ENCODE results near the gene NMRK1.

Gene NMRK1

DNA sequence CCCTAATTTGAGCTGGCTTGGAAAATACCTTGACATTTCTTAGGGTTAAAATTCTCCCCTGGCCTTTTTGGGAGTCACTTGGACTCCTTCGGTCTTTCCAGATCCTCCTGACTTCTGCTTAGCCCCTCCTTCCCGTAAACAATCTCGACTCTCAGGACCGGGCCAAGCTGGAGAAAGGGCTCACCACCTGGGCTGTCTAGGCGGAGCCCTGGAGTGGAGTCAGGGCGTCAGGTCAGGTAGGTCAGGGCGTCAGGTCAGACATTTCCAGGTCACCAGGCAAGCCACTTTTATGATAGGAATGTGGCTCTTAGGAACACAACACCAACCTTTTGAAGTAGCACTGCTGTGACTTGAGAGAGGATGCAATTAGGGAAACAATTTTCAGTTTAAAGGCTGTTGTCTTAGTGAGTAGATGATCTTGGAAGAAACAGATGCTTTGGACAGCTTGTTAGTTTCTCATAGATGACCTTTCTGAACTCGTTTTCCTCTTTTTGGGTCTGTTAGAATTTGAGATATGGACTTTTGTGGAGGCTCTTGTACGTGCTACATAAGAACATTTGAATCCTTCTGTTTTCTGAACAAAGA, 13.1 kb upstream of the NMRK1 start:
- no peak for DNase-seq

DNA sequence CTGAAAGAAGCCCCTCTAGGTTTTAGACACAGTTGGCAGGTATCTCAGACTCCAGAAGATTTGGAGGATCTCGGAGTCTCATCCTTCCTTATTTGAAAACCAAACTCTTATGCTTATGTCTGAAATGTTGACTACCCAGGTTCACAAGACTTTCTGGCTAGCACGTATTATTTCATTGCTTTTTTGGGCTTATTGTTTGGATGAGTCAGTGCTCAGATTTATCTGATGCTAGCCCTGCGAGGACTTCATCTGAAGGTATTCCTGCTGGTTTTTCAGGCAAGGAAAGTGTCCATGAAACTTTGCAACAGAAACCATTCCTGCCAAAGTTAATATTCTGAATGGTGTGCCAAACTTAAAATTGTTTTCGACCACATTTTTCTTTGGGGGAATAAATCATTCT, 8.8 kb upstream of the NMRK1 start:
- no peak for DNase-seq

DNA sequence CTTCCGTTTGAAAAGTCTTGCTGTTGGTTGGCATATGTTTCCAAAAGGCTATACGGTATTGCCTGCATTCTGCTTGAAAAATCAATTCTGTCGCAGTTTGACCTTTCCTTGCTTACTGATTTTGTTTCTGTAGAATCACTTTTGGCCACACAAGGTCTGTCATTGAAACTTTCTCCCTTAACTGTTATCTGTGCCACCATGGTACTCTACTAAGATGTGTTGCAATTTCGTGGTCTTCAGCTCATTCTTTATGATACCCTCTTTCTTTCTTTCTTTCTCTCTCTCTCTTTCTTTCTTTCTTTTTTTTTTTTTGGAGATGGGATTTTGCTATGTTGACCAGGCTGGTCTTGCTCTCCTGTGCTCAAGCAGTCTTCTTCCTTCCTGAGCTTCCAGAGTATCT, 4.8 kb upstream of the NMRK1 start:
- peak in 1 of 5 experiments; percentile 49 for DNase-seq

DNA sequence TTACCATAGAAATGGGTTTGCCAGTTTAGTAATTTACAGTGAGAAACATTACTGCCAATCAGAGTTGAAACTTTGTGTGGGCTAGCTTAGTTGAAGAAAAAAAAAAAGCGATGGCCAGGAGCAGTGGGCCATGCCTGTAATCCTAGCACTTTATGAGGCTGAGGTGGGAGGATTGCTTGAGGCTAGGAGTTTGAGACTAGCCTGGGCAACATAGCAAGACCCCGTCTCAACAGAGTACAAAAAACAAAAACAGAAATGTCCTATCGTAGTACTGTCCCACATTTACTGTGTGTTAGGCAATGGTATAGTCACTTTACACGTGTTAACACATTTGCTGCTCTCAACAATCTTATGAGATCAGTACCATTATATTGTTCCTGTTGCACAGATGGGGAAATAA, 2.6 kb upstream of the NMRK1 start:
- no peak for DNase-seq

DNA sequence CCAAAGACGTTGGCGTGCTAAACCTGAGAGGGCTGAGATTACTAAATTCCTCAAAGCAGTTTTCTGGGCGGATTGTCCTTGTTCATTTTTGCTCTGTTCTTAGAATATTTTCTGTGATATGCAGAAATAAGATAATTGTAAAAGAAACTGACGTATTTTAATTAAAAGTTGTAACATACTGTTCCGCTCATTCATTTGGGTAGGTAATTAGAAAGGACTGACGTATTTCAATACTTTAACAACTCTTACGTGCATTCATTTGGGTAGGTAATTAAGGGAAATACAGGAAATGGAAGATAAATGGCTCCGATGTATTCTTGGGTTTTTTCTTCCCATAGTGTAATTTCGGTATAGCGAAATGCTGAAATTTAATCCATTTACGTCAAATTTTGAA, 1.4 kb upstream of the NMRK1 start:
- peak in 1 of 5 experiments; percentile 46 for DNase-seq

DNA sequence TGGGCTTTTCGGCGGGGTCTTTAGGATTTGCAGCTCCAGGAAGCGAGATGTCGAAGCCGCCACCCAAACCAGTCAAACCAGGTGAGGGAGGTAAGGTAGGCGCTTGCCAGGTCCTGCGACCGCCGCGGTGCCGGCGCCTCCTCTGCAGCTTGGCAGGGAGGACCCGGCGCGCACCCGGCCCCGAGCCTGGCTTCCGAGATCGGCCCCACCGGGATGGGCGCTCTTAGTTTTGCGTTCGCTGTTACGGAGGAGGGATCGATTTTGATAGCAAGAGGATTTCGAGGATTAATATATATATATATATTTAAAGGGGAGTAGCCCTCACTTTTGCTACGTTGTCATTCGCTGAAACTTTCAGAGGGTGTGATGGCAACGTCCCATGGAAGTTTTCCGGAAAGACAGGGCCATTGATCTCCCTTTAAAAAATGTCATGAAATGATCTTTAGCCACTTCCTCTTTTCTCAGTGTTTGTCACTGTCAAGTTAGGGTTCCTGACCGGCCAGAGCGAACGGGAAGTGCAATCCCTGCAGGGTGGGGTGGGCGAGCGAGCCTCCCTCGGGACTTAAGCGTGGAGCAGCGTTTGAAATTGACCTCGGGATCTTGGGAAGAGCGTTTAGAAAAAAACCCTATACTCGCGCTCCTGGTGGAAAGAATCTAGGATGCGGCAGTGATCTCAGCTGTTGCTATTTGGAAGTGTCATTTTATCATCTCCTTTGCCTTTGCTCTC, 854 bp upstream of the NMRK1 start:
- DNase-seq: no peak

DNA sequence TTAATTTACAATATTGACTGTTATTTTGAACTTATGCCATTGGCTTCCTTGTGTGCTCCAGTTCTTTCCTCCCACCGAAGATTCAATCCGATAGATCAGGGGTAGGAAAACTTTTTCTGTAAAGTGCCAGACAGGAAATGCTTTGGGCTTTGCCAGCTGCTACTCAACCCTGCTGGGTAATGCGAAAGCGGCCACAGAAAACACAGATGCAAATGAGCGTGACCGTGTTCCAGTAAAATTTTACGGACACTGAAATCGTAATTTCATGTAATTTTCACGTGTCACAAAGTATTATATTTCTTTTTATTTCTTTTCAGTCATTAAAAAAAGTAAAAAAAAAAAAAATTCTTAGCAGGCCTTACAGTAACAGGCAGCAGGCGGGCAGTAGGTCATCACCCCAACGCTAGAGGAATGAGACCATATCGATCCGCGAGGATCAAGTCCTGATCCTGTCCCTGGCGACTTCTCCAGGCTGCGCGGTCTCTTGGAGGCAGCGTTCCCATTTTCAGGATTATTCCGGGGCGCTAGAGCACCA, 599 bp downstream of the NMRK1 start:
- DNase-seq: peak in 3 of 5 experiments; percentile 32 to 80 (median 70)

DNA sequence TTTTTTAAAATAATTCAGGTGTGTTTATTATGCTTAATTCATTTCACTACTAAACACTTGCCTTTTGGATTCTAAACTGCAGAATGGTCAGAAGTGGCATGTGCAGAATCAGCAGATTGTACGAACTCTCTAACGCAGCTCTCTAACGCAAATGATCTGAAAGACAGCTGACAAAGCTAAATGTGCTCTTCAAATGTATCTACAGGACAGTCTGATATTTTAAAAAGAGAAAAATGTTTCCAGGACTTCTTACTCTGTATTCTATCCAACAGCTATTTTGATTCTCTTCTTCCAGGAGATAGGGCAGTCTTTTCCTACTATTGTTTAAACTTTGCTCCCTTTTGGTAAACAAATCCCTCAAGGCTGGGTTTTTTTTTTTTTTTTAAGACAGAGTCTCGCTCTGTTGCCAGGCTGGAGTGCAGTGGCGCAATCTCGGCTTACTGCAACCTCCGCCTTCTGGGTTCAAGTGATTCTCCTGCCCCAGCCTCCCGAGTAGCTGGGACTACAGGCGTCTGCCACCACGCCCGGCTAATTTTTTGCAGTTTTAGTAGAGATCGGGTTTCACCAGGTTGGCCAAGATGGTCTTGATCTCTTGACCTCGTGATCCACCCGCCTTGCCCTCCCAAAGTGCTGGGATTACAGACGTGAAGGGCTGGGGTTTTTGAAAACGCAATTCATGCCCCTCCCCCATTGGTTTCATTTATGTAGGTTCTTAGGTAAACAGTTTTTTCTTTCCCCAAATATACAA, 1.2 kb downstream of the NMRK1 start:
- DNase-seq: peak in 1 of 5 experiments; percentile 34

DNA sequence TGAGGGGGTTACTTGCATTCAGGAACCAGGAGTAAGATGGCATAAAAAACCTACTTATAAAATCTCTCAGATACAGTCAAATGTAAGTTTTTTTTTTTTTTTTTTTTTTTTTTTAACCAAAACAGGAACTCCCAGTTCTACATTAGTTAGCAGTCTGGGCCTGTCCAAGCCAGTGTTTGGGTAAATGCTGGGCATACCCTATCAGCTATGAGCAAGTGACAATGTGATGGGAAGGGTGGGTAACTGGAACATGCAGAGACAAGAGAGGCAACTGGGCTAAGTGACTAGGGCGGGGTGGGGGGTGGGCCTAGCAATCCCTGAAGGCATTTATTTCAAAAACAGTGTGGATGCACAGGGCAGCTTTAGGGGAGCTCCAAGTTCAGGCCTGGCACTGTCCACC, 2.3 kb downstream of the NMRK1 start:
- no peak for DNase-seq

DNA sequence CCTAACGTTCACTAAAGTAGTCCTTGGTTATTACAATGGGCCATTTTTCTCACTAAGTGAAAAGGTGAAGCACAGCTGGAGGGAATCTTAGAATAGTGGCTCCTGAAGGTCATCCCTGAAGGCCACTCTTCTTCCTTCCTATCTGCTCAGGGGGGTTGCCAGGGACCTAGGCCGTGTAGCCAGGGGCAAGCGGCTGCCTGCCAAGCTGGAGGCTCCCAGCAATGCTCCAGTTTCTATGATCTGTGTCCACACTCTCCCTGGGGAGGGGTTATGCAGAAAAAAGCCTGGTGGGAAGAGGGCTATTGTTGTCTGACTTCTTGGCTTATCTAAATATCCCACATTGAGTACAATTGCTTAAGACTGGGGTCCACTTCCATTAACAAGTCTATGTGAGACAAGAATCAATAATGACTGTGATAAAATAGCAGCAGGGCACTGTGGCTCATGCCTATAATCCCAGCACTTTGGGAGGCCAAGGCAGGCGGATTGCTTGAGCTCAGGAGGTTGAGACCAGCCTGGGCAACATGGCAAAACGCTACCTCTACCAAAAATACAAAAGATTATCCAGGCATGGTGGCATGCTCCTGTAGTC, 3.8 kb downstream of the NMRK1 start:
- DNase-seq: no peak

DNA sequence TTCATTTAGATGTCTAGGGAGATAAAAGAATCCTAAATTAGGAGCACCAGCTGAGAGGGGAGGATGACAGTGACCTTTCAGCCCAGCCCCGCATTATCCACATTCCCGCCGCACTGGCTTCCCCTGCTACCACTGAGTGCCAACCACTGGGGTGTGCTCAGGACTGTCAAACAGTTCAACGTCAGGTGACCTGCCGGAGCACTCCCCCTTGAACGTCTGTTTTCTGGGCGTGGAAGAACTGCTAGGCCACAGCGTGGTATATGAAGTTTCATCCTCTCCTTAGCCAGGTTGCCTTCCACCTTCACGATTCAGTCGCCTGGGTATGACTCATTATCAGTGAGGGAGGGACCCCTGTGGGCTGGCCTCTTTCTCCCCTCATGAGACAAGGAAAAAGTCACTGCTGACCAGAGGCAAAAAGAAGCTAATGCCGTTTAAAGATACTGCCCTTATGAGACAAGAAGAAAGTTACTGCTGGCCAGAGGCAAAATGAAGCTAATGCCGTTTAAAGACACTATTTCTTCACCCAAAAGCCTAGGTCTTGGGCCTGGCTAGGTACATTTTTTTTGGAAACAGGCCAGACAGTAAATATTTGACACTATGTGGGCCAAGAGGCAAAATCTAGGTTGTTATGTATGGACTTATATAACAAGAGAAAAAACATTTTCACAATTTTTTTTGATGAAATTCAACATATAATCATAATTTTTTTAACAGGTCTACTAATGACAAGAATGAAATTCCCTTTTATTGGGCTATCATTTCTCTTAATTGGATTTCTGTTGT, 4.6 kb downstream of the NMRK1 start:
- peak in 2 of 5 experiments; percentile 46 to 64 for DNase-seq

DNA sequence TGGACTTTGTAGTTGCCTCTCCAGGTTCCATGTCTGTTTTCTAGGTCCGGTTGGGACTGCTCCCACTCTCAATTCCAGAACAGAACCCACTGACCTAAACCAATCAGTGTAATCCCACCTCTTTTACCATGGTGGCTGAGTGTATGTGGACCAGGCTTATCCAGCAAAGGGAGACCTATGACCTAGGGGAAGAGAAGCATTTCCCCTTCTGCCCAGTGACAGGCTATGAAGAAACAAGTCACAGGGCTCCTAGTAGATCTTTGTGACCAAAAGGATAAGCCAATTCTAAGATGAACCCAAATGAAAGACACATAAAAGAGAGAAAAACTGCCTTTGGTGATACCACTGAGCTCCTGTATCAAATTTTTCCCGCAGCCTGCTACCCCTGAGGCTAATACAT, 6.3 kb downstream of the NMRK1 start:
- DNase-seq: no peak

DNA sequence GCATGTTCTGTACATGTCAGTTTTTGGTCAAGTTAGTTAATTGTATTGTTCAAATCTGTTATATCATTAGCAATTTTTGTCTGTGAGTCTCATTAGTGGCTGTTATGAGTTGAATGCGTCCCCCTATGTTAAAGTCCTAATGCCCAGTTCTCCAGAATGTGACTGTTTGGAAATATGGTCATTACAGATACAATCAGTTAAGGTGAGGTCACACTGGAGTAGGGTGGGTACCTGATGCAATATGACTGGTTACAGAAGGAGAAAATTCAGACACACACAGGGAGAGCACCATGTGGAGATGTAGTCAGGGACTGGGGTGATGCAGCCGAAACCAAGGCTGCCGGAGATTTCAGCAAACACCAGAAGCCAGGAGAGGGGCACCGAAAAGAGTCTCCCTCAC, 15.1 kb downstream of the NMRK1 start:
- DNase-seq: no peak

DNA sequence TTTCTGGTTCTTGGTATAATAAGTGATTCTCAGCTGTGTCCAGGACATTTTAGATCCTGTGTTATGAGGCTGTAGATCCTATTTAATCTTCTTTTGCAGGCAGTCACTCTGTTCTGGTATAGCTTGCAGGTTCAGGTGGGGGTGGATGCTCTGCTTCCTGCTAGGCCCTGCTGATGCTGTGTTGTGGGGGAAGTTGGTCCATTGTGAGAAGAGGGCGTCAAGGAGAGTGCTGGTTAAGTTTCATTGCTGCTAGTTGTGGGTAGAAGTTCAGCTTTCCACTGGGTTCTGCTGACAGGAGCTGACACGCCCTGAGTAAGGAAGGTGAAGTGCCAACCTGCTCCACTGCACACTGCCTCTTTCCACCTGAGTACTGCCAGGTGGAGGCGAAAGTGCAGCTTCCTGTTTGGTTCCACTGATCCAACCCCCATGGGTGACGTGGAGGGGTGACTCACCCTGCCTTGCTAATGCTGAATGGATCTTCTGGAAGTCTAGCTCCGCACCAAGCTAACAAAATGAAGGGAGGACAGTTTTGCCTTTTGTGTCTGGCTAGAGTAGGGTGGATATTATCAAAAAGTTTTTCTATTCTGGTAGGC, 16.3 kb downstream of the NMRK1 start:
- DNase-seq: peak in 3 of 5 experiments; percentile 38 to 48 (median 46)

DNA sequence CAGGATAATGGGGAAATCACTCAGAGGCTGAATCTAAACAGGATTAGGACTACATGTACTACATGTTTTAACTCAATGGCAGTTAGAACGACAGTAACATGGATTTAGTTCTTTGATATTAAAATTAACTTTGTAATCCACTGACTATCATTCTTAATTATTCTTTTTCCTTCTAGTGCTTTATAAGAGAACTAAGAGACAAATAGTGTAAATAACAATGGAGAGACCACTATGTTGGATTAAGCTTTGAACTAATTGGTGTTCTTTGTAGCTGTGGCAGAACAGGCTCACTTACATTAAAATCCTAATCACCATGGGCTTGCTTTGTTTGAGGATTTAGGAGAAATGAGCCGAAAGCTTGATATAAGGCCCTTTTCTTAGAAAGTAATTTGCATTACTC, 18.8 kb downstream of the NMRK1 start:
- no peak for DNase-seq

DNA sequence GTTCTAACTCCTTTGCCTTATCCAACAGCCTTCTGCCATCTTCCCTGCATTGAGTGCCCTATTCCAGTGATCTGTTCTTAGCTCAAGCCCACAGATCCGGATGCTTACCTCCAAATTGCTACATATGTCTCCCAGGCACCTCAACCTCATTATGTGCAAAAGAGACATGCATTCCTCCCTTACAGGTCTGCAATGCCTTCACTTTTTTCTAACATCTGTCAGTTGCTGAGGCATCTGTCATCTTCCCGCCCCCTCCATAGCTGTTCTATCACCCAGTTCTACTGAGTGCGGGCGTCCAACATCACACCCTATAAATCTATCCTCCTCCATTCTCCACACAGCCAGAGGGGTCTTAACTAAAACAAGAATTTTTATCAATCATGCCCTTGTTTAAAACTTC, 20.1 kb downstream of the NMRK1 start:
- no peak for DNase-seq

DNA sequence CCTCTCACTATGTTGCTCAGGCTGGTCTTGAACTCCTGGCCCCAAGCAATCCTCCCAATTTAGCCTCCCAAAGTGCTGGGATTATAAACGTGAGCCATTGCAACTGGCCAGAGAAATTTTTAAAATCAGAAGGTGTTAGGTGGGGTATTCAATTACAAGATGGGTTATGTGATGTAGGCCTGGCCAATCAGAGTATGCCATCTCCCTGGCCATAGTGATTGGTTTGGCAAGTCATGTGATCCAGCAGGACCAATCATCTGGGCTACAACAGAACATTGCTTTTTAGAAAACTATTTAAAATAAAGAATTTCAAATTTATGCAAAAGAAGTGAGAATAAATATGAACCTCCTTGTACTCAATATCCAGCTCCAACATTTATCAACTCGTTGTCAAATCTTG, 22.4 kb downstream of the NMRK1 start:
- no peak for DNase-seq

DNA sequence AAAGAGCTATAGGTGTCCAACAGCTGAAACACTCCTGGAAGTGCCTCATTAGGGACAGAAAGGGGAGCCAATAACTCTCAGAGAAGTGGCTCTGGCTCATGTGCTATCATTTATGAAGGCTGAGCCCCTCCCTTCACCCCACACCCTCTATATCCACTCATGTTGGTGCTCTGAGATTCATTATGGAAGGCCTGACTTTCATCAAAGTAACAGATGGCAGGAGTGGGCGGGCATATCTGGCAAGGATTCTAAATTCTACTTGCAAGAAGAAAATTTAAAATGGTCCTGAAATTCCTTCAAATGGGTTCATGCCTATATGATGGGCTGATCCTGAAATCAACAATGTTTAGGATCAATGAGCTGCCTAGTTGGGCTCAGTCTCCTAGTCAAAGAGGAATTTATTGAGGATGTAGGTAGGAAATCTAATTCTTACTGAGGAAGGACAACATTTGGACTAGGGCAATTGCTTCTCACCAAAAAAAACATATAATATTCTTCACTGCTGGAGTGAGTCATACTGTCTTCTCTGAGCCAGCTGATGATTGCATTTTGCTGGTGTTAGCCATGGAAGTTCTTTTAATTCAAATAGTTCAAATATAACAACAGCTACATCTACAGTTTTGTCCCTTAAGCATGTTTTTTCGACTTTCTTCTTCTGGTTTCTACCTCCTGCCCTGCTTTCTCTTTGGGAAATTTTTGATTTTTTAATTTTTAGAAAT, 23.5 kb downstream of the NMRK1 start:
- no peak for DNase-seq

DNA sequence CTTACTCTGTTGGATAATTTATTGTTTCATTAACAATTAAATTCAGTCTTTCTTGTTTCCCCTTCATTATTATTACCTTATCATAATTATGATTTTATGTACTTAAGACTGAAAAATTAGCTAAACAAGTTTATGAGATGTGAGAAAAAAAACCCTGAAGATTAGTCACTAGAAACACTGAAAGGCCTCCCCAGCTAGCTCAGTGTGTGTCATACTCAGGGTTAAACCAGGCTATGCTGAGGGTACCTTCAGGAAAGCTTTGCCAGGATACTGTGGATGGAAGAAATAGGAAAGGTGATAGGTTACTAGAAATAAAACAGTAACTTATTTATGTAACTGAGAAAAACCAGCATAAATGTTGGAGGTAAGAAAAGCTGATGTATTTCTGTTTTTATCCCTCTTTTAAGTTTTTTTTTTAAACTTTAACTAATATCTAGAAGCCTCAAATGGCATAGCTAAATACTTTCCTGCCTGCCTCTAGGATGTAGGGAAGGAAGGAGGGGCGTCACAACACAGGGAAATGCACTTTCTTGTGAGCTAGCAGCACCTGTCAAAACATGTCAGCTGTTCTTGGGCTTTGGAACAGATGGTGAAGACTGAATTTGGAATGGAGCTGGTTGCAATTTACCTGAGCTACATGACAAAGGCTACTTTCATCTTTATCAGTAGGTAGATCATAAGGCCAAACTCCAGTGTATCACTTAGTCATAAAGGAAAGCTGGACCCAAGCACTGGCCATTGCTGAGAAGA, 24.2 kb downstream of the NMRK1 start:
- DNase-seq: no peak

DNA sequence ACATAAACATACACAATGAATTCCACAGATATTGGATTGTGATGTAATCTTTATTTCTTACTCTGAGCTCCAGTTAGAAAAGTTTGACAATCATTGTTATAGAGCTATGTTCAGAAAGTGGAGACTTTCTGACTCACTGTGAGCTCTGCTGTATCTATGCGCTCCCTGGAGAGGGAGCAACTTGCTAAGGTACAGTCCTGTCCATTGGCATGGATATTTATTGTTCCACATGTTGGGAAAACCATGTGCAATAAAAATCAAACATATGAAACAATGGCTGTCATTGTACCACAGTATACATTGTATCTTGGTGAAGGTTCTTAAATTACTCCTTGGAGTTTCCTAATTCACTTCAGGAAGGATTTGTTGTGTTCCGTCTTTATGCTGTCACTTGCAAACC, 26.8 kb downstream of the NMRK1 start:
- no peak for DNase-seq

Data from T-helper 2 cell (primary cell).